Stimulated activated CD4-positive, alpha-beta T cell treated with anti-CD3 and anti-CD28 coated beads, Interleukin-15, amount 100 ng/mL, for 48 hours (primary cell): ENCODE data around the gene HMCN2.

ENCODE experiments used
- DNase-seq, 2 donors: peaks; one replicate each; pipeline ENCODE4 v3.0.0-alpha.2; 2020; ENCODE audit warnings: low read depth in 2 of 2

Gene HMCN2

GRCh38 chr9:130450344-130451003, 184.9 kb downstream of the HMCN2 start:
- no peak for DNase-seq

GRCh38 chr9:130451004-130451390, 185.4 kb downstream of the HMCN2 start:
- no peak for DNase-seq

GRCh38 chr9:130451509-130452388, 186.2 kb downstream of the HMCN2 start:
- DNase-seq, result no peak

- DNase-seq, result no peak
Observed at GRCh38 chr9:130452835-130453234, 187.3 kb downstream of the HMCN2 start.

- DNase-seq, result no peak
Observed at GRCh38 chr9:130453487-130453886, 187.9 kb downstream of the HMCN2 start.

GRCh38 chr9:130454096-130454811, 188.7 kb downstream of the HMCN2 start:
- DNase-seq, result no peak

- DNase-seq, result no peak
Observed at GRCh38 chr9:130454812-130455325, 189.3 kb downstream of the HMCN2 start.

GRCh38 chr9:130458027-130458803, 192.7 kb downstream of the HMCN2 start:
- DNase-seq, result no peak

GRCh38 chr9:130458804-130459067, 193.2 kb downstream of the HMCN2 start:
- no peak for DNase-seq

GRCh38 chr9:130459151-130459550, 193.6 kb downstream of the HMCN2 start:
- no peak for DNase-seq

- no peak for DNase-seq
Observed at GRCh38 chr9:130459941-130460669, 194.5 kb downstream of the HMCN2 start.

- peak; percentile 40 to 54 for DNase-seq
Observed at GRCh38 chr9:130461218-130461630, 195.7 kb downstream of the HMCN2 start.

- no peak for DNase-seq
Observed at GRCh38 chr9:130461731-130462130, 196.2 kb downstream of the HMCN2 start.

GRCh38 chr9:130462685-130463540, 197.4 kb downstream of the HMCN2 start:
- DNase-seq, result no peak

GRCh38 chr9:130463763-130464745, 198.5 kb downstream of the HMCN2 start:
- no peak for DNase-seq

- no peak for DNase-seq
Observed at GRCh38 chr9:130465383-130466096, 200.0 kb downstream of the HMCN2 start.

- no peak for DNase-seq
Observed at GRCh38 chr9:130466537-130467217, 201.1 kb downstream of the HMCN2 start.

GRCh38 chr9:130467316-130467715, 201.8 kb downstream of the HMCN2 start:
- no peak for DNase-seq
